GM12892 (cell line): ENCODE results near the gene SUSD4.

Experiments used
- DNase-seq: peaks from one replicate; pipeline ENCODE4 v3.0.0; 2011; ENCODE audit not compliant: insufficient read length
- FAIRE-seq: peaks from 2 replicates; lab custom pipeline; 2011; peaks lifted over from hg19 to GRCh38; lab: Jason Lieb, UNC
- POLR2A ChIP-seq: IDR thresholded peaks from 2 replicates; pipeline ENCODE4 v1.6.1; 2011; ENCODE audit warnings: low read depth, low read length, control low read depth
- POLR2AphosphoS5 ChIP-seq: IDR thresholded peaks from 2 replicates; pipeline ENCODE4 v1.6.1; 2011; ENCODE audit warnings: low read depth, low read length, control low read depth
- TAF1 ChIP-seq: IDR thresholded peaks from 2 replicates; pipeline ENCODE4 v1.6.1; 2011; ENCODE audit warnings: low read depth, mild to moderate bottlenecking, control low read depth, low read length, borderline replicate concordance

SUSD4 gene

GRCh38 chr1:223323491-223324484, 40.2 kb downstream of the SUSD4 start:
- FAIRE-seq, result no peak
- DNase-seq, result no peak
- TF ChIP-seq TAF1 (no peak), POLR2A (no peak), POLR2AphosphoS5 (no peak)

DNA sequence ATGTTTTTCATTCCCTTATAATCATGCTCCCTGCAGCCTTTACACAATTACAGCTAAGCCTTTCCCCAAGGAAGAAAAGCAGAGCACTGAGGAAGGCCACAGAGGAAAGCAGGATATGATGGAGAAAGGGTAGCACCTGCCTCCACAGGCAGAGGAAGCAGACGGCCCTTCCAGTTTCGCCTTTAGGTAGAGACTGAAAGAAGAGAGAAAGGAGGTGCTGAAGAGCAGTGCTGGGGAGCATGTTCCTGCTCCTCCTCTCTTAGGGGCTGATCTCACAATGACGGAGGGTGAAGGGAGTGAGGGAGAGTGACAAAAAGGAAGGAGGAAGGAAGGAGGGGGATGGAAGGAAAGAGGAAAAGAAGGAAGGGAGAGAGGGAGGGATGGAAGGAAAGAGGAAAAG, 41.1 kb downstream of the SUSD4 start:
- no peak for TF ChIP-seq TAF1
- TF ChIP-seq POLR2AphosphoS5, result no peak
- no peak for TF ChIP-seq POLR2A
- no peak for DNase-seq
- no peak for FAIRE-seq

- DNase-seq (no peak), FAIRE-seq (no peak)
- no peak for TF ChIP-seq POLR2A
- TF ChIP-seq TAF1, result no peak
- no peak for TF ChIP-seq POLR2AphosphoS5
Measured at GRCh38 chr1:223320959-223321358, 43.0 kb downstream of the SUSD4 start.

- FAIRE-seq, result no peak
- TF ChIP-seq TAF1, result no peak
- DNase-seq, result no peak
Measured at GRCh38 chr1:223319905-223320580, 43.9 kb downstream of the SUSD4 start.

DNA sequence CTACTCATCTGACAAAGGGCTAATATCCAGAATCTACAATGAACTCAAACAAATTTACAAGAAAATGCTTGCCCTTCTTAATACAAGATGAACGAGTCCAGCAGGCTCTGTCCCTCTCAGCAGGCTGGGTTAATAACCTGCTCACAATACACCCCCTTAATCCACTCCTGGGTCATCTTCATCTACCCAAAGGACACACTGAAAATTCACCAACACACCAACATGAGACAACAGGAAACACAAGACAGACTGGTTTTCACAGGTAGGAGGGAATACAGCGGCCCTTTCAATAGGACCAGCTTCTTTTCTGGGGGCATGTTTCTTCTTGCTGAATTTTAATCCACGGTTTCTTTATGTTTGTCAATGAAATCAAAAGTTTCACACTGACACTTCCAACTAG, 44.6 kb downstream of the SUSD4 start:
- DNase-seq, result no peak
- FAIRE-seq, result no peak
- no peak for TF ChIP-seq POLR2A
- no peak for TF ChIP-seq POLR2AphosphoS5
- no peak for TF ChIP-seq TAF1

DNA sequence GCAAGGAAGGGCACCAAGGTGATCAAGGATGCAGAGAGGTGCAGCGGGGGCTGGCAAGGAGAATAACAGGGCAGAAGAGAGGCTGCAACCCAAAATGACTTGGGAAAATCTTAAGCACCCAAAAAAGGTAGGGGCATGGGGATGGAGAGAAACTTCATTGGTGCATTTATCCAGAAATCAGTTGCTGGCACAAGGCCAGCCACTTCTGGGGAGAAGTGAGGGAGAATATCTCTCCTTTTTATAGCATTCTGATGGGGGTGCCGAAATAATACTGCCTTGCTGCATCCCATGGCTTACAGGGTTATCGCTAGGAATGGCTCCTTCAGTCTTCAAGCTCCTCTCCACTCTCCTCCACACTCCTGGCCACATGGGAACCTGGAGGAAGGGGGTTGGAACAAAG, 47.9 kb downstream of the SUSD4 start:
- DNase-seq (no peak), FAIRE-seq (no peak)
- TF ChIP-seq POLR2A (no peak), TAF1 (no peak)

GRCh38 chr1:223315665-223316064, 48.3 kb downstream of the SUSD4 start:
- FAIRE-seq, result no peak
- TF ChIP-seq POLR2AphosphoS5, result no peak
- TF ChIP-seq TAF1, result no peak
- TF ChIP-seq POLR2A, result no peak
- no peak for DNase-seq

DNA sequence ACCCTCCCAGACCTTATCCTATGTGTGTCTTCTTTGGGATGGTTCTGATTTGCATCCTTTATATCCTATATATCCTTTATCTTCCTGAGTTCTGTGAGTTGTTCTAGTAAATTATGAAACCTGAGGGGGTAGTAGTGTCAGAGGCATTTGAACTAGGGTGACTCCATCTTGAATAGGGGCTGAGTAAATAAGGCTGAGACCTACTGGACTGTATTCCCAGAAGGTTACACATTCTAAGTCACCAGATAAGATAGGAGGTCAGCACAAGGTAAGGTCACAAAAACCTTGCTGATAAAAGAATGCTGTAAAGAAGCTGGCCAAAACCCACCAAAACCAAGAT, 50.6 kb downstream of the SUSD4 start:
- FAIRE-seq, result no peak
- no peak for DNase-seq
- TF ChIP-seq POLR2AphosphoS5 (no peak), POLR2A (no peak), TAF1 (no peak)

GRCh38 chr1:223312705-223313414, 51.1 kb downstream of the SUSD4 start:
- DNase-seq (no peak), FAIRE-seq (no peak)
- TF ChIP-seq POLR2AphosphoS5, result no peak
- TF ChIP-seq TAF1, result no peak
- TF ChIP-seq POLR2A, result no peak

DNA sequence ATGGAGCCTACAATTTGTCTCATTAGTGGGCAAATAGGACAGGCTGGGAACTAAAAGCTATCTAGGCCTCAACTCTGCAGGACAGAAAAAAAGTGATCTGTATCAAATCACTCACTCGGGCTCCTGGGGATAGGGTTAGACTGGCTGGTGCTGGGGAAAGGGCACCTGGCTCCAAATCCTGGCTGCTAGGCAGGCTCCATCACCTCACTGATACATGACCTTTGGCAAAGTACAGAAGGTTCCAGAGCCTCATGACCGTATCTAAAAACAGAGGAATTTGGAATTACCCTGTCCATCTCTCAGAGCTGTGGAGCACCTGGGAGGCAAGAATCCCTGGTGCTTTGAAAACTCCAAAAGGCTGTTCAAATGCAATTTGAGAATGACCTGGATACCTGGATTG, 51.7 kb downstream of the SUSD4 start:
- no peak for FAIRE-seq
- TF ChIP-seq POLR2AphosphoS5 (no peak), POLR2A (no peak)
- no peak for DNase-seq

DNA sequence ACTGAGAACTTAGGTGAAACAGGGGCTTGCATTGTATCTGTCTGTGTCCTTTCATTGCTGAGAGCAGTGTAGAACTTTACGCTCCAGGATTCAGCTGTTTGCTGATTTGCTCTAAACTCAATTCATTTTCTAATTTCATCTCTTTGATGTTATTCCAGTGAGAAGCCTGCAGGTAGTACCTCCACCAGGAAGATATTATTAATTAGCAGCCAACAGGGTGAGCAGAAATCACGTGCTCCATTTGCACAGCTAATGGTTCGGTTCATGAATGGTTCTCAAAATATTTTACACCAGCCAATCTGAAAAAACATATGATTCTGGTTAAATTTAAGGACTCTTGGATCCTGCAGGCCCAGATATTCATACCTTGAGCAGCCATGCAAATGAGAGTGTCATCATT, 52.1 kb downstream of the SUSD4 start:
- FAIRE-seq (no peak), DNase-seq (no peak)
- TF ChIP-seq POLR2A, result no peak
- TF ChIP-seq POLR2AphosphoS5, result no peak
- no peak for TF ChIP-seq TAF1
